Upper lobe of left lung (tissue), 4 donors: ENCODE measurements around the gene LBX1.

Experiments used
- POLR2AphosphoS5 ChIP-seq, 2 donors: sonication (generic); formaldehyde crosslinking; IDR thresholded peaks; one replicate each; pipeline ENCODE4 v1.5.1; 2017; ENCODE audit warnings: antibody characterized with exemption in 2 of 2
- TF ChIP-seq, protein P1 (sequence below), 6 experiments: fragments of 450-650 bp in 4 of 6; fragments of 200-600 bp in 2 of 6; sonication (generic) in 2 of 6; IDR thresholded peaks; one replicate each; pipeline ENCODE4 v1.5.1; 2016 to 2019; ENCODE audit warnings: antibody characterized with exemption in 6 of 6

DNA sequence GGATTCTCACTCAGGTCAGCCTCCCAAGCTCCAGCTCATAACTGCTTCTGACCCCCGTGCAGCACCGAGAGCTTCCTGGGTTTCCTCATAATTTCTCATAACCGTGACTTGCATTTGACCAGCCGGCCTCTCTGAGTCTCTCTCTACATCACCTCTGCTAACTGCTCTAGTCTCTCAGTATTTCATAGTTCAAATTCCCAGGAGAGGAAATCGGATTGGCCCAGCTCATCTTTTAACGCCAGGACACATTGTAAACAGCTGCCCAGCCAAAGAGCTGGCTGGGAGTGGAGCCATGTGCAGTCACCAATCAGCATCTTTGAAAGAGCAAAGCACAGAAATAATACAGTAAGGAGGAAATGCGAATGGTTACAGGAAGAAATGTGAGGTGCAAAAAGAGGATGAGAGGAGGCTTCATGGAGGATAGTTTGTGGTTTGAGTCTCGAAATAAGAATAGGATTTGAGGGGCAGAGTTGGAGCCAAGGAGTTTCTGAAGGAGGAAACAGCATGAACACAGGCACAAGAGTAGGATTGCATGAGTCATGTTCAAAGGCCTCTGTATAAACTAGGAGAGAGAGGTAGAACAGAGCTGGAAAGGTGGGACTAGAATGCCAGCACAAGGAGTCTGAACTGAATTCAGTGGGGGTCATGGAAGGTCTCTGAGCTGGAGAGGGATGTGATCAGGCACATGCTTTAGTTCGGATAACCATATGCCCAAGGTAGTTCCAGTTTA, 15.2 kb upstream of the LBX1 start:
- TF ChIP-seq, protein P1, sequence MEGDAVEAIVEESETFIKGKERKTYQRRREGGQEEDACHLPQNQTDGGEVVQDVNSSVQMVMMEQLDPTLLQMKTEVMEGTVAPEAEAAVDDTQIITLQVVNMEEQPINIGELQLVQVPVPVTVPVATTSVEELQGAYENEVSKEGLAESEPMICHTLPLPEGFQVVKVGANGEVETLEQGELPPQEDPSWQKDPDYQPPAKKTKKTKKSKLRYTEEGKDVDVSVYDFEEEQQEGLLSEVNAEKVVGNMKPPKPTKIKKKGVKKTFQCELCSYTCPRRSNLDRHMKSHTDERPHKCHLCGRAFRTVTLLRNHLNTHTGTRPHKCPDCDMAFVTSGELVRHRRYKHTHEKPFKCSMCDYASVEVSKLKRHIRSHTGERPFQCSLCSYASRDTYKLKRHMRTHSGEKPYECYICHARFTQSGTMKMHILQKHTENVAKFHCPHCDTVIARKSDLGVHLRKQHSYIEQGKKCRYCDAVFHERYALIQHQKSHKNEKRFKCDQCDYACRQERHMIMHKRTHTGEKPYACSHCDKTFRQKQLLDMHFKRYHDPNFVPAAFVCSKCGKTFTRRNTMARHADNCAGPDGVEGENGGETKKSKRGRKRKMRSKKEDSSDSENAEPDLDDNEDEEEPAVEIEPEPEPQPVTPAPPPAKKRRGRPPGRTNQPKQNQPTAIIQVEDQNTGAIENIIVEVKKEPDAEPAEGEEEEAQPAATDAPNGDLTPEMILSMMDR (IDR thresholded peaks at IDR 0.05), result no peak
- no peak for TF ChIP-seq POLR2AphosphoS5 (IDR thresholded peaks at IDR 0.05)
